Occipital lobe (tissue), 2 donors: Measurements from ENCODE around the gene FBXO21. TPM values are rescaled to one million over a fixed set of nuclear protein-coding genes. Genes with fewer than 3 reads are reported as not detected.
A peak's percentile ranks its signal among the peaks of the same experiment; 100 is the strongest.
"Not testable (repeated sequence)": the region's sequence is repeated elsewhere in the genome, so short reads cannot be mapped to it uniquely, and the experiment has no call there.

ENCODE experiments used
- DNase-seq: peaks from one replicate; lab custom pipeline; 2025; lab: John Stamatoyannopoulos, UW
- total RNA-seq: library from RNA; depleted of rRNA; stranded (reverse); fragments of >200 nt; gene quantifications from one replicate; pipeline ENCODE4 v1.2.3, GENCODE V29; 2014

The FBXO21 gene, protein sequence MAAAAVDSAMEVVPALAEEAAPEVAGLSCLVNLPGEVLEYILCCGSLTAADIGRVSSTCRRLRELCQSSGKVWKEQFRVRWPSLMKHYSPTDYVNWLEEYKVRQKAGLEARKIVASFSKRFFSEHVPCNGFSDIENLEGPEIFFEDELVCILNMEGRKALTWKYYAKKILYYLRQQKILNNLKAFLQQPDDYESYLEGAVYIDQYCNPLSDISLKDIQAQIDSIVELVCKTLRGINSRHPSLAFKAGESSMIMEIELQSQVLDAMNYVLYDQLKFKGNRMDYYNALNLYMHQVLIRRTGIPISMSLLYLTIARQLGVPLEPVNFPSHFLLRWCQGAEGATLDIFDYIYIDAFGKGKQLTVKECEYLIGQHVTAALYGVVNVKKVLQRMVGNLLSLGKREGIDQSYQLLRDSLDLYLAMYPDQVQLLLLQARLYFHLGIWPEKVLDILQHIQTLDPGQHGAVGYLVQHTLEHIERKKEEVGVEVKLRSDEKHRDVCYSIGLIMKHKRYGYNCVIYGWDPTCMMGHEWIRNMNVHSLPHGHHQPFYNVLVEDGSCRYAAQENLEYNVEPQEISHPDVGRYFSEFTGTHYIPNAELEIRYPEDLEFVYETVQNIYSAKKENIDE
- total RNA-seq, result 131 TPM

DNA sequence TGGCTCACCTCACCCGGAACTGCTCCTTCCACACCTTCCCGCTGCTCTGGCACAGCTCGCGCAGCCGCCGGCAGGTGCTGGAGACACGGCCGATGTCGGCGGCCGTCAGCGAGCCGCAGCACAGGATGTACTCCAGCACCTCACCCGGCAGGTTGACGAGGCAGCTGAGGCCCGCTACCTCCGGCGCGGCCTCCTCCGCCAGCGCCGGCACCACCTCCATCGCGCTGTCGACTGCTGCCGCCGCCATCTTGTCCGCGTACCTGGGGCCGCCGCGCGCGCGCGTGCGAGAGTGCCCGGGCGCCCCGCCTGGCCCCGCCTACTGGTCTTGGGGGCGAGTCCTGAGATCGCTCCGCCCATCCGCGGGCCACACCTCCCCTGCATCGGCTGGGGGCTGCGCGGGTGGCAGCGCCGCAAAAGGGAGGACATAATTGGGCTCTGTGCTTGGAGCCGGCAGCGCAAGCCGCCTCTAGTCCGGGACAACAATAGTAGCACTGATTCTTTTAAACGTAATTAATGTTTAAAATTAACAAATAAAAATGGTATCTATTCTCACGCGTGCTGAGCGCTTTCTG is at the start of gene FBXO21:
TSS of gene FBXO21 (minus strand) at position 261 of the 572 bp plus-strand sequence. CDS start at position 247, 14 bp downstream.
- peak; percentile 91 for DNase-seq

DNA sequence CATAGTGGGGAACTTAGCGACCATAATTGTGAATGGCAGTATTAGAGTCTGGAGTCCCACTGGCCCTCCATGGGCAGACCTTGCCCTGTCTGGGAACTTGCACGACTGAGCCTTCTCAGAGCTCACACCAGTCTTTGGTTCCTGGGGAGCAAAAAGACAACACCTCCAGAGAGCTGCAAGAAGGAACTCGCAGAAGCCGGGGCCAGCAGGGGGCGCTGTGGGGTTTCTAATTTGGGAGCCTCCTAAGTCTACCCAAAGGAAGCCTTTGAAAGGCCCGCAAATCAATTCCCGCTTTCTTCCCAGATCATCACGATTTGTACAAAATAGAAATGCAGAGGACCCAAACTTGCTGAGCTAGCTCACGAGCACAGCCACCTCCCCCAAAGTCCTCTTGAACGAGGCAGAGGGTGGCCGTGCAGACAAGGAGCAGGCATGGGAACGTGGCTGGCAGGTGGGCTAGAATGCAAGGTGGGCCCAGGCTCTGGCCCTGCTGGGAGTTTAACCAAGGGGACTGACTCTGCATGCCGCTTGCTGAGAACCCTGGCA is 46.3 kb upstream of the FBXO21 start:
- peak; percentile 52 for DNase-seq

DNA sequence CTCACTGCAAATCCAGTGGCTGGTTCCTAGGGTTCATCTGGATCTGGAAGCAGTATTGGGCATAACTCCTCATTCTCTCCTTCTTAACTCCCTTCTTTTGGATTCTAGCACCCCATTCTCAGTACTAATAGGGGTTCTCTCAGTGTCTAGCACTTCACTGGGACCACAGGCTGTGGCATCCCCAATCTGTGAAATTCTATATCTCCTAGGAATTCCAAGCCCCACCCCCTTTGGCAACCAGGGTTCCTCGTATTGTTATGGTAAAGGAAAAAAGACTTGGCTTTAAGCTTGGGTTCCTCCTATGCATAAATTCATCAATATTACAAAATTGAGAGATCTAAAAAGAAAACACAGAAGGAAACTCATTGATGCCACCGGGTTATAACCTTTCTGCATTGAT is 45.0 kb upstream of the FBXO21 start:
- no peak for DNase-seq

DNA sequence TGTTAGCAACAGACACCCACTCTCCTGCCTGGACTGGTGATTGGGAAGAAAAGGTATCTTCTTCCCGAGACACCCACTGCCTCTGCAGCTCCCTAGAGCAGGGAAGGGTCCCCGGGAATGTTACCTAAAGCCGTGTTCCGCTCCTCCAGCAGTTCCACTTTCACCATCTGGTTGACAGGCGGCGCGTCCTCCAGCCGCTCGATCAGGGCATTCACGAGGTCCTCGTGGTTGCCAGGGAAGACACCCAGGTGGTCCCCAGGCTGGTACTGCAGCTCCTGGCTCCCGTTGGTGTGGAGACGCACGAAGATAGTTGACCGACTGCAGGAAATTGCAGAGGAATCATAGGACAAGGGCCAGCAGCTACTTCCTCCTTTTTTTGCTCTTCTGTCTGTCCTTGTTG is 44.2 kb upstream of the FBXO21 start:
- DNase-seq, result no peak

DNA sequence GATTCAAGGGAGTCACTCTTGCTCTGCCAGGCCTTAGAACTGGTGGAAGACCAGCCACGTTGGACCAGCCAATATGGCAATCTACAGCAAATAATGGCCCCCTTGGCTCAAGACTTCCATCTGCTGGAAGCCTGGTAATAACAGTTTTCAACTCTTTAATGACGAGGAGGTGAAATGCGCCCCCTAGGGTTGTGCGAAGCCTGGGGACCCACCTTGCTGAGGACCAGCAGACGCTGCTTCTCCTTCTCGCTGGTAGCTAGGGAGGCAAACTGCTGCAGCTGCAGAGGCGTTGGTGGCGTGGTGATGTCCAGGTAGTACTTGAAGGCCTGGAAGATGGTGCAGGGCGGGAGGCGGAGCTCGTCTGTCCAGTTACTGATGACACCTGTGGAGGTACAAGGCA is 41.5 kb upstream of the FBXO21 start:
- no peak for DNase-seq

DNA sequence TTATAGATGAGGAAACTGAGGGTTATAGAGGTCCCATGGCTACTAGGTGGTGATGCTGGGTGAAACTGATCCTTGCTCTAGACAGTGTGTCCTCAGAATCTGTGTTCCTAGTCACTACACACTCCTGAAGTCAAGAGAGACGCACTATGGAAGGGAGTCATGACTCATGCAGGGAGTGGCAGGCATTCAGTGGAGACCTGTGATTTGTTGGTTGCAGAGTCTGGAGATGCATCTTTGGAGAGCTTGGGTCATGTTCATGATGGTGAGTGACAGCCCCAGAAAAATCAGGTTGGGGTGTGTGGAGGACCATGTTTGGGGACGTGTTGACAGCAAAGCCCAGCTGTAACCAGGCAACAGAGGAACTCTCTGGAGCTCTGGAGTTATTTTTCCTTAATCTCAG is 38.0 kb upstream of the FBXO21 start:
- no peak for DNase-seq

DNA sequence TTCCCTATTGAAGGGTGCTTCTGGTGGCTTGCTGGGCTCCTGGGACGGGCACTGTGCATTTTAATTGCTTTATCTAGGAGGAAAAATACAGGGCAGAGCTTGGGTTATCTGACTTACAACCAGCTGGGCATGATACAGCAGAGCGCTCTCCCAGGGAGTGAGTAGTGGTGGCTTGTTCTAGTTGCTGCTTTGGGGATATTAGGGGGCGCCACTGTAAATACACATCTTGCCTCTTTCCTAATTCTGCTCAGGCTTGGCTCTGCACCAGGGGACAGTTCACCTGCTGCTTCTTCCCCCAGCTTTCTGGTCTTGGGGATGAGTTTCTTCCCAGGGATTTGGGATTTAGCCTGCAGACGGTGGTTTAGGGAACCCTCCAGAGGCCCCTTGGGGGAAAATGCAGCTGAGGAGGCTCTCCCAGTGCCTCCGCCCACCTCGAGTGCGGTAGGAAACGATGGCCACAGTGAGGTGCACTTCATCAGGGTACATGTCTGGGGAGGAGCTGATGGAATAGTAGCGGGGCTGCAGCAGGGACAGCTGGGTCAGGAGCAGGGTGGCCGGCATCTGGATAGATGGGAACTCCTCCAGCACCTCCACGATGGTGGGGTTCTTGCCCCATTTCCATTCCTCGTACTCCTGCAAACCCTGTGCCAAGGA is 36.9 kb upstream of the FBXO21 start:
- no peak for DNase-seq

DNA sequence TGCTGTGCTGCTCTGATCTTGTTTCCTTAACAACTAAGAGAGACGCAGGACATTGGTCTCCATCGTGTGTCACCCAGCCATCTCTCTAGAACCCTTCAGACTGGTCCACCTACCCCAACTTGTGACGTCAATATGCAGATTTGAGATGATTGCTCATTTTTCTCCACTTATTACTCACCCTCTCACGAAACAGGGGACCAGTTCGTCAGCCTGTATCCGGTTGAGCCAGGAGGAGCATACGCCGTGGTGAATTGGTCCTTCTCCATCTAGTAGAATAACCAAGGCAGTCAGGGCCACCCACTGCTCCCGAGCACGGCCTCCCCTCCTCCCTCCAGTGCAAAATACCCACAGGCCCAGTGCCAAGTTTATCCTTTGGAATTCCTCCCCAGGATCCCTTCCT is 36.2 kb upstream of the FBXO21 start:
- DNase-seq, result no peak

DNA sequence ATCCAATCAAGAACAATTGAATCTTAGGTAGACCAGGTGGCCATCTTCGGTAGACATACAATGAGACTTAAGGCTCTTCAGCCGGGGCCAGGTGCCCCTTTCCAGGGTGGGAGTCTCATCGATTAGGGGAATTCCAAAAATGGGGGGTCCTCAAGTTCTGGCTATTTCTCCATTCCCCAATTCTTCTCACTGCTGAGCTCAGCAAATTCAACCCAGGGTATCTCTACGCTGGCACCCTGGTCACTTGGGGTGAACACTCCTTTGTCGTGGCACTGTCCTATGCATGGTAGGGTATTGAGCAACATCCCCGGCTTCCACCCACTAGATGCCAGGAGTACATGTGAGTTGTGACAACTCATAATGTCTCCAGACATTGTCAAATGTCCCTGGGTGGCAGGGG is 34.9 kb upstream of the FBXO21 start:
- DNase-seq, result no peak

DNA sequence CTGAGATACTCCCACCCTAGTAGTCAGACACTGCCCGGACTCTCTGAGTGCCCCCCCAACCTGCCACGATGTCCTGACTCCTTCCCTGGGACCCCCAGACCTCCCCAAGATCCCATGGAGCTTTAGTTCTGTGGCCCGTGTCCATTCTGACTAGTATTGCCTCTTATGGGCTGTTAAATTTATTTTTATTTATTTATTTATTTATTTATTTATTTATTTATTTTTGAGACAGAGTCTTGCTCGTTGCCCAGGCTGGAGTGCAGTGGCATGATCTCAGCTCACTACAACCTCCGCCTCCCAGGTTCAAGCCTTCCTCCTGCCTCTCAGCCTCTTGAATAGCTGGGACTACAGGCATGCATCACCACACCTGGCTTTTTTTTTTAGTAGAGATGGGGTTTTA is 30.7 kb upstream of the FBXO21 start:
- not testable (repeated sequence) for DNase-seq

DNA sequence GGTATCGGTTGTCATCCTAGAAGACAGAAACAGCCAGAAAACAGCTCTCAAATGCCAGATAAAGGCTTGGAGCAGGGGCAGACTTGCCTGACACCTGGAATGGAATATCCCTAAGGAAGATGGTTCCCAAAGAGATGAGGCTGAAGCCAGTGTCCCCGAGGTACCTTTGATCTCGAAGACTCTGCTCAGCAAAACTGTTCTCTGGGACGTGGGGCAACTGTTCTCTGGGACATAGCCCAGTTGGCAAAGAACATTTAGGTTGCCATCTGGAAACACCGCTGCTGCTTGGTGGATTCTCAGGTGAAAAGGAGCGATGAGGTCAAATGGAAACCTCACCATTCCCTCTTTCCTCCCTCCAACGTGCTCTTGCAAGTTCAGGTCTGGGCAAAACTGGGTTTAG is 27.9 kb upstream of the FBXO21 start:
- DNase-seq, result no peak

DNA sequence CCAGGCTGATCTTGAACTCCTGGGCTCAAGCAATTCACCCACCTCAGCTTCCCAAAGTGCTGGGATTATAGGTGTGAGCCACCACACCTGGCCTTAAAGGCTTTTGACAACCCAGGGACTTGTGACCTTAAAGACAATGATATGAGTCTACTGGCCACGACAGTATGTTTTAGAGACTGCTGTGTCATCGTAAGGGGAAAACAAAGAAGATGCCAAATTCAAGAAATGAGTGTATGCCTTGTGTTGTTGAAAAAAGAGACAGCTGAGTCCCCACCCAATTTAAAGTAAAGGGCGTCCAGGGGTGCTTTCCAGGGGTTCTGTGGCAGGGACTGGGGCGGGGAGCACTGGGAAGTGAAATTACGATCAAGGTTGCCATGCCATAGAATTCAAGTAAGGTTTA is 26.4 kb upstream of the FBXO21 start:
- no peak for DNase-seq

DNA sequence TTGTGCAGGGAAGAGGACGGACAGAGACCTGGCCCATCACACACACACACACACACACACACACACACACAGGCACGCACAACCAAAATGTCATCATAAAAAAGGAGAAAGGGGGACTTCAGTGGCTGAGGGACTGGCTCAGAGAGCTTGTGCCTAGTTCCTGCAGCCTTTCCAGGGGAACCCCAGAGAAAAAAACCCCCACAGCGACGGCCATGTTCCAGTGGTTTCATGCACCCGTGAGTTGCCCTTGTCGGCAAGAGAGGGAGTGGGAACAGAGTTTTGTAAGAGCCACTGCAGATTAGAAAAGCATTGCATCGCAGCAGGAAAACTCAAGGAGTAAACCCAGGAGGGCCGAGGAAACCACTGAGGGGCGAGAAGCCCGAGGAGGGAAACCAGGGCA is 24.5 kb upstream of the FBXO21 start:
- DNase-seq, result no peak

DNA sequence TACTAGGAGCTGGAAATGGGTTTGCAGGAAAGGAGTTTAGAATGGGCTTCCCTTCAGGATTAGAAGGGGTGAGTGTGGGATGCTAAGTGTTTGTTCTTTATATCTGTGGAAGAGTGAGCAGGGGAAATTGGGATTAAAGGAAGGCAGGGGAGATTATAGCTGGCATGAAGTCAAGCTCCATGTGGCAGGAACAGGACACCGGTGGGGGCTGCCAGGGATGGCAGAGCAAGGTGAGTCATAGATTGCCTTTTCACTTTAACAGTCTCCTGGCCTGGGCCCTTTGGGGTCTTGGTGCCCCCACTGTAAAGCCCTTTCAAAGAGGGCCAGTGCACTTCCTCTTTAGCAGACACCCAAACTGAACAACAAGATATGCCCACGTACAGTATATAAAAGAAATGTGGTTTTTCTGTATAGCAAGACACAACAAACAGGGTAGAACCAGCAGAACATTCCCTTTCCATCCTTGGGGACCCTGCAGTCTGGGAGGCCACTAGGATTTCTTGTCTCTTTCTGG is 23.1 kb upstream of the FBXO21 start:
- DNase-seq, result no peak

DNA sequence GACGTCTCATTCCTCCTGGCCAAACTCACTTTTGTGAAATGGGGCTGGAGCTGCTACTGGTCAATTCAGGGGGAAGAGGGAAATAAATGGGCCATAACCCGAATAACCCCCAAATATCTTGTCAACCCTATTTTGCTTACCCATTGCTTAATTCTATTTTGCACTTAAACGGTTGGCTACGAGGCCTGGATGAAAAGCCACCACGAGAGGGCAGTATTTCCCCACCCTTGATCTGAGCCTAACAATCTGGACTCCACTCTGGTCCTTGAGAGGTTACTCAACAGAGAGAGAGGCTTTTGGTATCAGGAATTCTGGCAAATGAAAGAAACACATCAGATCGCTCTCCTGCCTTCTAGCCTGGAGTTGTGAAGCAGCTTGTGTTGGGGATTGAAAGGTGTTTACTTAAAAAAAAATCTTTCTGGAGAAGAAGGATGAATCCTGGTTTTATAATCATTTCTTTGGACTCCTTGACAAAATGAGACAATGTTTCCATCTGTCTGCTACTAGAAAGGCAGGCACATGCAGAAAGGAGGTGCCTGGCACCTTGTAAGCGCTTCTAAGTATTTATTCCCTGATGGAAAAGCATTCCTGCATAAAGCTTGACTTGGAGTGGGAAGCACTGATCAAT is 22.4 kb upstream of the FBXO21 start:
- peak; percentile 34 for DNase-seq

DNA sequence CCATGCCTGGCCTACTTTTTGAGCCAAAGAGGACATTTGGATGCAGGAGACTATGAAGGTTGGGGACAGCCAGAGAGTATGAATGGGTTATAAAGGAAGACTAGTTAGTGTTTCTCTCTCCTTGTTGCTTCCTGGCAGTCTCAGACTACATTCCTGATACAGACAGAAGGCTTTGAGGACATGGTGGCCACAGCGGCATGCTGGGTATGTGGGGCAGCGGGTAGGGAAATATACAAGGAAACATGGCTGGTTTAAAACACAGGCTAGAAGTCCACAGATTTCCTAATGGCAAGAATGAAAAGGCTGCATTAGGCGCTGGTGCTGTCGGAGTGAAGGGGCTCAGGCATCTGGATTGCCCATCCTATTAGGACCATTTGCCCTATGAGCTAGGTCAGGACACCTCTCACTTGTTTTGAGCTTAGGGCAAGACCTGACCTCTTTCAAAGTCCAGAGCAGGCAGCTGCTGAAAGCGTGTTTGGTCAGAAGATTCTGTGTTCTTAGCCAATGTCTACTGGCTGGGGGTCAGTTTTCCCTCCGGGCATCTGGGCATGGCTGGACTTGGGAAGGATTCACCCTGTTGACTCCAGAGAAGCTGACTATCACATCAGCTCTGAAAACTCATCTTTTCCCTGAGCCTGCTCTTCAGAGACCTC is 20.1 kb upstream of the FBXO21 start:
- DNase-seq, result no peak

DNA sequence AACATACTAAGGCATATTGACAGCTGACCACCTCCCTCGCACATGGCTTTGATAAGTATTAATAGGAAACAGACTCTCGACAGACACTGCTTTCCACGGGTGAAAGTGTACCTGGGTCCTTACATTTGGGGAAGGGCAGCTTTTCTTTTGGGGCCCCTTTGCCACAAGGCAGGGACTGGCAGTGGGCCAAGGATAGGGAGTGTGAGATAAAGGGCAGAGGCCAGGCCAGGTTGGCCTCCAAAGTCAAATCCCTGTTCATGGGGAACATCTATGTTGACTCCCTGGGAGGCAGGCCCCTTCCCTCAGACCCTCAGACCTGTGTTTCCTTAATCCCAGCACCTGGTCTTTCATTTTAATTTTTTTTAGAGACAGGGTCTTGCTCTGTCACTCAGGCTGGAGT is 19.4 kb upstream of the FBXO21 start:
- no peak for DNase-seq

DNA sequence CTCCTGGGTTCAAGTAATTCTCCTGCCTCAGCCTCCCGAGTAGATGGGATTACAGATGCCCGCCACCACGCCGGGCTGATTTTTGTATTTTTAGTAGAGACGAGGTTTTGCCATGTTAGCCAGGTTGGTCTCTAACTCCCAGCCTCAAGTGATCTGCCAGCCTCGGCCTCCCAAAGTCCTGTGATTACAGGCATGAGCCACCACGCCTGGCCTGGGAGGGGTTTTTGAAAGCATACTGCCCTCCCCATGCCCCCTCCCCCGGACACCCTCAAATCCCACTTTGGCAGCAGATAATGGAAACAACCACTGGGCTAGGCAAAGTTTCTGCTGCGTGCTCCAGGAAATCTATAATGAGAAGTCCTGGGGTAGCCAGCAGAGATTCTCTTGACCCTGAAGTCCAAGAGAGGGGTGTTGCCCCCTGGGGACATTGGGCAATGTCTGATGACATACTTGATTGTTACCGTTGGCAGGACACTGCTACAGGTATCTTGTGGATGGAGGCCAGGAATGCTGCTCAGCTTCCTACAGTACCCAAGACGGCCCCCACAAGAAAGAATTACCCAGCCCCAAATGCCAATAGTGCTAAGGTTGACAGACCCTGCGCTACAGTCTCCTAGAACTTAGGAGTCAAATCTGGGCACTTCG is 18.7 kb upstream of the FBXO21 start:
- DNase-seq, result no peak

DNA sequence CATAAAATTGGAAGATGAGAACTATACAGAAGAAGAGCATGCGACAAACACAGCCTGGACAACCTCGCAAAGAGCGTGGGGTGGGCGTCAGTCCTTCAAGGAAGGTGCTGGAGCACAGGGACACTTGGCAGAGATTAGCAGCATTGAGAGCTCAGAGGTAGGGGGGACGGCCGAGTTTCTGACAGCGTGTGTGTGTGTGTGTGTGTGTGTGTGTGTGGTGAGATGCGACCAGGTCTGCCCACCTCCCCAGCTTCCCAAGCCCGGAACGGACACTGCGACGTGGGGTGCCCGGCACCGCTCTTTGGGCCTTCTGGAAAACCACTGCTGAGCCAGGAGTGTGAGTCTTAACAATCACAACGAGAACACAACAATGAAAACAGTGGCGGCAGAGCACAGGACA is 17.9 kb upstream of the FBXO21 start:
- DNase-seq, result no peak

DNA sequence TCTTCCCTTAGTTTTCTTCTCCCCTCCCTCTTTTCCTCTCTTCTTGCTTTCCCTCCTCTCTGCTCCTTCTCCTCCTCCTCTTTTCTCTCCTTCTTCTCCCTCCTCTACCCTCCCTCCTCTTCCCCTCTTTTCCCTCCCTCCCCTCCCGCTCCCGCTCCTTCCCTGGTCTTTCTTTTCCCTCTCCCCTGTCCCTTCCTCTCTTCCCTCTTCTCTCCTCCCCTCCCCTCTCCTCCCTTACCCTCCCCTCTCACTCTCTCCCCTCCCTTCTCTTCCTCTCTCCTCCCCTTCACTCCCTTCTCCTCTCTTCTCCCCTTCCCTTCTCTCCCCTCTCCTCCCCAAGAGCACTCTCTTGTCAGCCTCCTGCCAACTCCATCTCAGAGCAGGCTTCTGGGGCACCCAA is 17.4 kb upstream of the FBXO21 start:
- DNase-seq, result no peak
